ENCODE data around the gene BIRC3.
"Not testable (repeated sequence)": the region's sequence is repeated elsewhere in the genome, so short reads cannot be mapped to it uniquely, and the experiment has no call there.

The BIRC3 gene

GRCh38 chr11:102330231-102330630, 12.9 kb downstream of the BIRC3 start:
- no peak for DNase-seq

GRCh38 chr11:102331341-102331740, 14.1 kb downstream of the BIRC3 start:
- no peak for DNase-seq

- DNase-seq, result no peak
These were observed 15.3 kb downstream of the BIRC3 start for GRCh38 chr11:102332611-102332994.

GRCh38 chr11:102338479-102339010, 21.3 kb downstream of the BIRC3 start:
- DNase-seq, result no peak

GRCh38 chr11:102341311-102341710, 24.0 kb downstream of the BIRC3 start:
- DNase-seq, result not testable (repeated sequence)

GRCh38 chr11:102341844-102342318, 24.6 kb downstream of the BIRC3 start:
- peak; percentile 73 to 78 for DNase-seq

- DNase-seq, result no peak
These were observed 26.5 kb downstream of the BIRC3 start for GRCh38 chr11:102343809-102344208.

- peak; percentile 33 for DNase-seq
These were observed 28.6 kb downstream of the BIRC3 start for GRCh38 chr11:102345904-102346303.

GRCh38 chr11:102346456-102346747, 29.1 kb downstream of the BIRC3 start:
- no peak for DNase-seq

- peak; percentile 95 for DNase-seq
These were observed 29.6 kb downstream of the BIRC3 start, which contains the start of gene BIRC2 for GRCh38 chr11:102346748-102347461. BIRC2 (plus strand) TSS chr11:102347214; CDS start chr11:102349855, 2,641 bp downstream.

- no peak for DNase-seq
These were observed 30.4 kb downstream of the BIRC3 start for GRCh38 chr11:102347462-102348370.

GRCh38 chr11:102357116-102357515, 39.8 kb downstream of the BIRC3 start:
- DNase-seq, result no peak

GRCh38 chr11:102359372-102359771, 42.1 kb downstream of the BIRC3 start:
- no peak for DNase-seq

- DNase-seq, result no peak
These were observed 43.4 kb downstream of the BIRC3 start for GRCh38 chr11:102360681-102361080.

- DNase-seq, result no peak
These were observed 44.1 kb downstream of the BIRC3 start for GRCh38 chr11:102361086-102362031.

GRCh38 chr11:102364991-102365390, 47.7 kb downstream of the BIRC3 start:
- no peak for DNase-seq

GRCh38 chr11:102367364-102367763, 50.1 kb downstream of the BIRC3 start:
- DNase-seq, result no peak

- DNase-seq, result no peak
These were observed 51.2 kb downstream of the BIRC3 start for GRCh38 chr11:102368472-102368871.

- not testable (repeated sequence) for DNase-seq
These were observed 57.5 kb downstream of the BIRC3 start for GRCh38 chr11:102374633-102375424.

GRCh38 chr11:102375720-102376399, 58.6 kb downstream of the BIRC3 start:
- no peak for DNase-seq

- DNase-seq, result no peak
These were observed 60.6 kb downstream of the BIRC3 start for GRCh38 chr11:102377891-102378290.
